GM21423 (cell line): ENCODE results near the gene DLST.
"Not testable (repeated sequence)": the region's sequence is repeated elsewhere in the genome, so short reads cannot be mapped to it uniquely, and the experiment has no call there.

ENCODE experiments used
- ATAC-seq: cut with Tn5 transposase; IDR thresholded peaks from one replicate; pipeline ENCODE4 v1.9.1; 2021; ENCODE audit warnings: mild to moderate bottlenecking, moderate library complexity; ENCODE audit not compliant: unreplicated experiment

Gene DLST

DNA sequence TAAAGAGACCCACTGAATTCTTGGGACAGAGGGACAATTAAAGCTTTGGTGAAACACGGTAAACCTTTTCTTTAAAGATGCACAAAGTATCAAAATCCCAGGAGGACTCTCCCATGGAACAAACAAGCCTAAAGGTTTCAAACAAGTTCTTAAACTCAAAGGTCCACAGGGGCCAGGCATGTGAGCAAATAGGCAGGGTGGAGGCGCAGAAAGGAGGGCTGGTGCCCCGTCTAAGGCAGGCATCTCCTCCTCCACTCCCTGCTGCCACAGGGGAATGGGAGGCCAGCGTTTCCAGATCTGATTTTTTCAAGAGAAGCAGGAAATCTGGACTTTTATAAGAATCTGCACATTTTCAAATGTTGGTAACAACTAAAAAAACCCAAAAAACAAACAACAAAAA lies 33.7 kb downstream of the DLST start:
- no peak for ATAC-seq

DNA sequence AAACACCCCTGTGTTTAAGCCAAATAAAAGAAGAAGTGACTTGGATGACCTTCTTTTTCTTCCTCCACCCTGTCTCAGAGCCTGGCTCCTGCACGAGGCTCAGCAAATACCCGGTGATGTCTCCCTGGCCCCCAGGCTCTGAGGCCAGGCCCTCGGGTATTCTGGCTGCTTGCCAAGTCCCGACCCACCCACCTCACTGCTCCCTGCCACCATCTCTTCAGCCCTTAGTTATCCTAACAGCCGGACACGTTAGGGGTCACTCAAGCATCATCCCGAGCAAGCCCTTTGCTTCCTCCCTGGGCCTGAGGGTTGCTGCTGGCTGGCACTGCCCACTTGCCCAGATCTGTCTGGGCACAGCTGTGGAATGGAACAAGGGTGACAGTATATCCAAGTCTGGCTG lies 34.1 kb downstream of the DLST start:
- ATAC-seq: no peak

DNA sequence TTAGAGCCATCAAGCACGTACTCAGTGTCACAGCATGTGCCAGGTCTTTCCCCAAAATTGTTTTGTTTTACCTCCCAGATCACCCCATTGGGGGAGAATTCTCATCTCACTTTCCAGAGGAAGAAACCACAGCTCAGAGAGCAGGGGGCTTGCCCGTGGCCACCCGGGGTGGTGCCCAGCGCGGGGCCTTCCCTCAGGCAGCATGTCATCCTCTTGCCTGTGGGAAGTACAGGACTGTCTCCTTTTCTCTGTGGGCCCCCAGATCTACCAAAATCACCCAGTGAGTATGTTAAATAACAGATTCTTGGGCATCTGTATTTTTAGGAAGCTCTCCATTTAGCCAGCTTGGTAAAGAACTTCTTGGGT lies 35.4 kb downstream of the DLST start:
- ATAC-seq: no peak

DNA sequence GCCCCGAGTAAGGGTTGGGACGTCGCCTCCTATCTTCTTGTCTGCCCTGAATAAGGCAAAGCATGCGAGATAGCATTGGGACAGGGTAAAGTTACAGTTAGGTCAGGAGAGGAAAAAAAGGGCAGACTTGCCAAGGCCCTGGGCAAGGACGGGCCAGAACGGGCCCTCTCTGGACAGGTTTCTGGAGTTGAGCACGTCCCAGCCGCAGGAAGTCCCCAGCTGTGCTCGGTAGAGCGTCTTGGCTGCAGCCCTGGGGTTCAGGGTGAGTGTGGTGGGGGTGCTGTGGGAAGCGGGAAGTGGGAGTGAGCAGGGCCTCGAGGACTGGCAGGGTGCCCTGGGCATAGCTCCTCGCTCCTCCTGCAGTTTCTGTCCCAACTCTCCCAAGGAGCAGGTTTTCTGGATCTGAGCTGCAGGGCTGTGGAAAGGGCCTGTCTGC lies 35.9 kb downstream of the DLST start:
- ATAC-seq: no peak

DNA sequence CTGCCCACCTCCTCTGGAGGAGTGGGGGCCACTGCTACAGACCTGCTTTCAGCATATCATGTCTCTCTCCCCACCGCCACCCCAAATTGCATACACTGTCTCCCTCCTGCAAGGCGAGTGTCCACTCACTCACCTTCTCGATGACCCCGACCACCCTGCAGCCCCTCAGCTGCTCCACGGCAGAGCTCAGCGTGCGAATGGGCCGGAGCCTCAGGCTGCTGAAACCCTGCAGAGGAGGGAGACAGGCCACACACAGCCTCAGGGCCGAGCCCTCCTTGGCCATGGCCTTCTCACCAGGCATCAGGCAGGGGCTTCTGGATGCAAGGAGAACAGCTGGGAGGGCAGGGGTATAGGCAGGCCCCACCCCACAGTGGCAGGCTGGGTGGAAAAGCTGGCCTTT lies 36.7 kb downstream of the DLST start:
- ATAC-seq: no peak

DNA sequence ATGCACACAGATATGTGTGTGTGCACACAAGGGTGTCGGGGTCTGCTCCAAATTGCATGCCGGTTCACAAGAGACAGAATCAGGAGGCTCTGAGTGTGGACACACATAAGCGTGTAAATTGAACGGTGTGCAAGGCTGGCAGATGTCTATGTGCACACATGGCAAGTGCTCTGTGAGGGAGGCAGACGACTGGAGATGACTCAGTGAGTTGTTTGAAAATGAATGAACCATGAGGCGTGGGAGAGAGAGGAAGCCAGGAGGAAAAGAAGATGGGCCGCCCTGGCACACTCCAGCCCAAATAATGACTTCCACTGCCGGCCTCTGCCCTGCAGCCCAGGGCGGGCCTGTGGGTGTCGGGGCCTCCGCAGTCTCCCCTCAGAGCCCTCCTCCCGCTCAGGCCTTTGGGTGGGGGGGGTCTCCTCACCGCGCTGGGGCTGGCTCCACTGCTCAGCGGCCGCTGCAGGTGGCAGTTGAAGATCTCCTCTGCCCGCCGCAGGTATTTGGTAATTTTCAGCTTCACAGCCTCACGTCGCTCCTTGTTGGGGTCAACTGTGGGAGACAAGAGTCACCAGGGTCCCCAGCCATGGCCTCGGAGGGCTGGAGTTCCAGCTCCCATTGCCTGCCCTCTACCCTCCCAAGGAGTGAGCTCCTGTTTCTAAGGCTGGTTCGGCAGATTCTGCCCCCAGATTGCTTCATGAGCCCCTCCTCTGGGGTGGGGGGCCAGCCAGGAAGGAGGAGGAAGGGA lies 37.9 kb downstream of the DLST start:
- no peak for ATAC-seq

DNA sequence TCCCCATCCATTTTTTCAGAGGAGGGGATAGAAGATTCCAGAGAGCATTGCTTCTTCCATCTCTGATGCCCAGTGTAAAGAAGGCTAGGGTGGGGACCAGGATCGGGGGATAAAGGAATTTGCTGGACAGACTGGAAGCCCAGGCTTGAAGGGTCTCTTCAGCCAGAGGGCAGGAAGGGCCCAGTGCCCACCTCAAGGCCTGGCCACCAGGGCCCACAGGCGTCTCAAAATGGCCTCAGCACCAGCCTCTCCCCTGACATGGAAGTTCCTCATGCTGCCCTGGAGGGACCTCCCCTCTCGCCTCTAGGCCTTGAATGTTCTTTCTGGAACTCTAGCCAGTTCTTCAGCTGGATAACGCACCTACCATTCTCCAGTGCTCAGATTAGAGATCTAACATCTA lies 38.6 kb downstream of the DLST start:
- ATAC-seq: no peak

DNA sequence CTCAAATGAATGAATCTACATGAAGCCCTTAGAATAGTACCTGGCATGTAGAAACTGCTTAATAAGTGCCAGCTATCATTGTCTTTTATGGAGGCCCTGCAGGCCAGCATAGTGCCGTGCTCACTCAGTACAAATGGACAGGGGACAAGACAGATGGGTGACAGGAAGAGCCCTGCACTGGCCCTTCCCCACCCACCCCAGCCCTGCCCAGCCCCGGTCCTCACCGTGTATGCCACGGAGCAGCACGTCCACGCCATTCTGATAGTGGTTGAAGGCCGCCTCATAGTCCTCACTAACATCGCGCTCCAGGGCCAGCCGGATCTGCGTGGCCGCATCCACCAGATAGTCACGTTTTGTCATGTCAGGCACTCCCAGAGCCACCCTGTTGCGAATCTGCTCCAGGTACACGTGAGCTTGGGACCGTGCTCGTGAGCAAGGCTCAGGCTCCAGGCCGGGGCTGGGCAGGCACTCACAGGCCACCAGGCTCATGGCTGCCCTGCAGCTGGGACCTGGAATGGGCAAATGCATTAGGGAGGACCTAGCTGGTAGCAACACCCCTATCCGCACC lies 39.4 kb downstream of the DLST start:
- ATAC-seq: no peak

DNA sequence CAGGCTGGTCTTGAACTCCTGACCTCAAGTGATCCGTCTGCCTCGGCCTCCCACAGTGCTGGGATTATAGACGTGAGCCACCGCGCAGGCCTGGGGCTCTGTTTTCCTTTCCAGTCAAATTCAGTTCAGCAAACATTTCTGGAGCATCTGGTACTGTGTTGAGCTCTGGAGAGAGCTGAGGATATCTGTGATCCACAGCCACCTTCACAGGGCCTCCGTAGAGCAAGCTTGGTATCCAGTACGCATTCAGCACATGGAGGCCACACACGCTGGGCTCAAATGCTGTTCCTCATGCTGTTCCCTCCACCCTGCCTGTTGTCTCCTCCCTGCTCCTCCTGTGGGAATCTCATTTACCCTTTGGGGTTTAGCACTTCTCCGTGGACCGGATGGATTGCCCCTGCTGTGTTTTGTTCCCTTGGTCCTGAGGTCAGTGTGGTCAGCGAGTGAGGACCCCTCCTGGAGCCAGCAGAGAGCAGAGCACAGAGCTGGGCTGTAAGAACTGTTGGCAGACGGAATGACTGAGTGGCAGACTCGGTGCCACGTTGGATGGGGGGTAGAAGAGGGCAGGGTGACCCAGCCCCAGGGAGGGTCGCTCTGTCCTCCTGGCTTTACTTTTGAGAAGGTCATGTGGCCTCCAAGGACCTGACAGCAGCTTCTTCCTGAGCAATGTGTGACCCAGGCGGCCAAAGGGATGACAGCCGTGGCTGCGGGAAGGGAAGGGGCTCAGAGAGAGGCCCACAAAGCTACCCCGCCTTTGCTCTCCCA lies 40.5 kb downstream of the DLST start:
- no peak for ATAC-seq

DNA sequence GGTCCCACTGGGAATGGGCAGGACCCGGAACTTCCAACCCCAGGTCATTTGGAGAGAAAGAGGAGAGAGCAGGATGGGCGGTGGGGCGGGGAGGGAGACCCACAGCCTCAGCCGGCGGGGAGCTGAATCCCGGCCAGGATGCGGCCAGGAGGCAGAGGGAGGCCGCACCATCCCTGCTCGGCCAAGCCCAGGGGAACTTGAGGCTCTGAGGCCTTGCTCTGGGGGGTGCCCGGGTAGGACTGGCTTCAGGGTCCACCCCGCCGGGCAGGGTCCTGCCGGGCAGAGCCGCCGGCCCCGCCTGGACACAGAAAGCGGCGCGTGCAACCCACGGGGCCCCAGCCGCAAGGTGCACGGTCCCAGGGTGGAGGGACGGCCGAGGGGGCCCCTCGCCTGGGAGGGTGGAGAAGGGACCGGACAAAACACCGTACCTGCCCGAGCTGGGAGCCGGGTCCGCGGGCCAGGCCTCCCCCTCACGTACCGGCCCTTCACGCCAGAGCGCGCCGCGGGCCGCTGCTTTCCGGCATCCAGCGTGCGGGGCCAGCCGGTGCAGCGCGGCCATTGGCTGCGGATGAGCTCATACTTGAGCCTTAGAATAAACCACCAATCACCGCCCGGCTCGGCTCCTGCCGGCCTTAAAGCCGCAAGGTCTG lies 41.2 kb downstream of the DLST start, which contains the start of gene RPS6KL1:
TSS of gene RPS6KL1 (minus strand) at position 509 of the 650 bp plus-strand sequence. CDS start 1,719 bp downstream, outside the sequence.
- ATAC-seq: peak; percentile 88

DNA sequence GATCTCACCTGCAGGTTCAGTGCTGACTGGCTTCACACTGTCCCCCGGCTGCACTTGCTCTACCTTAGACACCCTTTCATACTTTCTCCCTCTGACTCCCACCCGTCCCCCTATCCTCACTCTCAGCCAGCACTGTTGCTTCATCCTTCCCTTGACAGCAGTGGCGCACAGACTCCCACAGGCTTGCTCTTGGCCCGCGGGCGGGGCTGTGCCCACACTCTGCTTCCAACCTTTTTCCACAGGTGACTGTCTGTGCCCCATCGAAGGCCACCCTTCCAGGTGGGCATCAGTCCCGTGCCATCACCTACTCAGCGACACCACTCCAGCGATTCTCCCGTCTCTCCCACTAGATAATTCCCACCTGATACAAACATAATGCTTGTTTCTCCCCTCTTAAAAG lies 42.3 kb downstream of the DLST start:
- ATAC-seq: no peak

DNA sequence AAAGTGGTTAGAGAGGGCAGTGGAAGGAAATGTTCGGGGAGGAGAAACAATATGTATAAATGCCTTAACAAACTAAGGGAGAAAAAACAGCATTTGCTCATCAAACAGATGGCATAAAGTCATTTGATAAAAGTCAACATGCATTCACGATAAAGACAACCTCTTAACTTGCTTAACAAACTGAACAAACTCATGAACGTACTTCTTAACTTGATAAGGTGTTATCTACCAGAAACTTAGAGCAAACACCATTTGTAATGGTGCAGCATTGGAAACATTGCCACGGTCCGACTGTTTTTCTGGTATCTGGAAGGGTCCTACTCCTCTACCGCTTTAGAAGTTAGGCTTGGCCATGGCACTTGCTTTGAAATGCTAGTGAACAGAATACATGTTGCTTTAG lies 45.5 kb downstream of the DLST start:
- ATAC-seq: no peak

DNA sequence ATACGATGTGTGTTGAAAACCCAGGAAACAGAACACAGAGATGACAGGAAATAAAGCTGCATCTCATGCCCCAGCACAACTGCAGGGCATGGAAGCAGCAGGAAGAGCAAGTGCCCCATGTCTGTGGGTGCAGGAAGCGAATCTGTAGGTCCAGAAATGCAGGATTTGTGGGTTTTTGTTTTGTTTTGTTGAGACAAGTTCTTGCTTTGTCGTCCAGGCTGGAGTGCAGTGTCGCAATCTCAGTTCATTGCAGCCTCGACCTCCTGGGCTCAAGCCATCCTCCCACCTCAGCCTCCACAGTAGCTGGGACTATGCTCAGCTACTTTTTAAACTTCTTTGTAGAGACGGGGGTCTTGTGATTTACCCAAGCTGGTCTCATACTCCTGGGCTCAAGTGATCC lies 47.5 kb downstream of the DLST start:
- ATAC-seq: no peak

DNA sequence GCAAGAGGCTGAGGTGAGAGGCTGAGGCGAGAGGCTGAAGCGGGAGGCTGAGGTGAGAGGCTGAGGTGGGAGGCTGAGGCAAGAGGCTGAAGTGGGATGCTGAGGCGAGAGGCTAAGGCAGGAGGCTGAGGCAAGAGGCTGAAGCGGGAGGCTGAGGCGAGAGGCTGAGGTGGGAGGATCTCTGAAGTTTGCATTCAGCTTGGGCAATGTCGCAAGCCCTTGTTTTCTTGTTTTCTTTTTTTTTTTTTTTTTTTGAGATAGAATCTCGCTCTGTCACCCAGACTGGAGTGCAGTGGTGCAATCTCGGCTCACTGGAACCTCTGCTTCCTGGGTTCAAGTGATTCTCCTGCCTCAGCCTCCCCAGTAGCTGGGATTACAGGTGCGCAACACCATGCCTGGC lies 50.0 kb downstream of the DLST start:
- ATAC-seq: not testable (repeated sequence)

DNA sequence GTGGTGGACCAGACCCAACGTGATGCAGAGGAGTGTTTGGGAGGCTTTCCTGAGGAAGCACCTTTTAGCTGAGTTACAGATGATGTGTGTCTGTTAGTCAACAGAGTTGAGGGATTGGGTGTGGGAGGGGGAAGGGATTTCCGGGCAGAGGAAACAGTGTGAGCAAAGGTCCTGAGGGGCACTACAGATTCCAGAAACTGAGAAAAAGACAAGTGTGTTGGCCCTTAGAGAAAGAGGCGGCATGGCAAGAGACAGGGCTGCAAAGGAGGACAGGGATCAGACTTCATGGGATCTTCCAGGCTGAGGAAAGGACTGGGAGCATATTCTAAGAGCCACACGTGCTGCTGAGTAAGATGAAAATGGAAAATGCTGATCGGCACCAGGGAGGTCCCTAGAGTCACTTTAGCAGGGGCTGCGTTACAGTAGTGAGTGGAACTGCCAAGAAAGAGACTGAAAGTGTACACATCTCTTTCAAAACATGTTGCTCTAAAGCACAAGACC lies 50.7 kb downstream of the DLST start:
- no peak for ATAC-seq

DNA sequence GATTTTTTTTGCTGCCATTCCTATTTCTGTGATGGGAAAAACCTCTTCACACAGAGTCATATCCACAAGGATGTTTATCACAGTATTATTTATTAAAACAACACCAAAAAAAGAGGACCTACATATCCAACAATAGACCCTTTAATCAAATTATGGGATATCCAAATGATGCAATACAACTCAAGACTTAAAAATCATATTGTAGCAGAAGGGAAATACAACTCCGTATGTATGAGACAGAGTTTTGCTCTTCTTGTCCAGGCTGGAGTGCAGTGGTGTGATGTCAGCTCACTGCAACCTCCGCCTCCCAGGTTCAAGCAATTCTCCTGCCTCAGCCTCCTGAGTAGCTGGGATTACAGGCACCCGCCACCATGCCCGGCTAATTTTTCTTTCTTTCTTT lies 51.2 kb downstream of the DLST start:
- not testable (repeated sequence) for ATAC-seq

DNA sequence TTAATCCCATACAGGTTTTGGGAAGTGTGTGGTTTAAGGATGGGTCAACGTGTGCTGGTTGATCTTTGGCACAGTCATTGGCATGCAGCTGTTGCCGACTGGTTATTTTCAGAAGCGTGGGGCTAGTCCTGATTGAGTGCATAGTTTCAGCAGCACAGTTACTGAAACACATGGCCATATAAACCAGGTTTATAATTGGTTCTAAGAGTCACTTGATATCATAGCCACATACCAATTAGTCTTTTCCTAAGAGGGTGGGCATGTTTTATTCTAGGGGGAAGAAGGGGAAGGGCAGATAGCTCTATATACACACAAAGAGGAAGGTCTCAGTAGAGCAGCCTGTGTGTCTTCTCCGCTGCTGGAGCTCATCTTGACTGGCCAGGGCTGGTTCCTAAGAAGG lies 52.3 kb downstream of the DLST start:
- ATAC-seq: no peak

DNA sequence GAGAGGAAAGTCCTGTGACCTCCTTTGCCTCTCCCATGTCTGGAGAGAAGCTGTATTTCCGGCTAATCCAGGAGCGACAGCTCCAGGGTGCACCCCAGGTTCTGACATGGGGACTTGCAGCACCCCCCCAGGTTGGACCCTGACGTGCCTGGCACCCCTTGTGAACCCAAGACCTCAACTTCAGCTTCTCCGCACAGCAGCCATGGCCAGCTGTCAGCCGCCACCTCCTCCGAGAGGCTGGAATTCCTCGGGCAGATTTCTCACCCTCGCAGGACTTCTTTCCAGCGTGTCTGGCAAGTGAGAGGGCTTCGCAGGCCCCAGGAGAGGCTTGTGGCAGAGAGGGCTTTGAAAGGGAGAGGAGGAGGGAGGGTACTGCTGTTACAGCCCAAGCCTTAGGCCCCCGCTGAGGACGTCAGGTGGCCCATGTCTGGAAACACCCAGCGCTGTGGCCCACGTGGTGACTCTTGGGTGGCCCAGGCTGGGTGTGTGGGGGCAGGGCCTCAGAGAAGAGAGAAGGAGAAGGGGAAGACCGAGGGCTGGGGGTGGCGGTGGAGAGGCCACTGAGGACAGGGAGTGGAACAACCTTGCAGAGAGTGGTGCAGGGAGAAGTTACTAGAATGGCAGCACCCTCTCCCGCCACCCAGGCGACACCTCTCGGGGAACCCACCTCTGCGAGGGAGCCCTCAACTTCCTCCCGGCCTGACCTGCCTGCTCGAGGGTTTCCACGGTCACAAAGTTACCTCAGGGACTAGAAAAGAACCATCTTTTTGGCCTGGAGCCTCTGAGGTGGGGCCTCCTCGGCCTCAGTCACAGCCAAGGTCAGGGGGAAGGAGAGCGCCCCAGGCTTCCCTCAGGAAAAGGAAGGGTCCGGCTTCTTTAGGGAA lies 53.0 kb downstream of the DLST start:
- no peak for ATAC-seq

DNA sequence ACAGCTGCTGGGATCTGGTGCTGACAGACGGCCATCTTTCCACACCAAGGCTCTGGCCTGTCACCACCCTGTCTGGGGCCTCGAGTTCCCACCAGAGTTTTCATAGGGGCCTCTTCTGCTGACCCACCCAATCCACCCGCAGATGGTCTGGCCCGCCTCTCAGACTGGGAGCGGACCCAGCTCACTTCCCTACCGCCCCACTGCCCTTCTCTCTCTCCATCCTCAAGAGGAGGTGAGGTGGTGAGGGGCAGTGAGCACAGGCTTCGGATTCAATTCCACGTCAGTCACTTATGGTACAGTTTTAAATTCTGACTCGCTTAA lies 53.6 kb downstream of the DLST start:
- no peak for ATAC-seq

DNA sequence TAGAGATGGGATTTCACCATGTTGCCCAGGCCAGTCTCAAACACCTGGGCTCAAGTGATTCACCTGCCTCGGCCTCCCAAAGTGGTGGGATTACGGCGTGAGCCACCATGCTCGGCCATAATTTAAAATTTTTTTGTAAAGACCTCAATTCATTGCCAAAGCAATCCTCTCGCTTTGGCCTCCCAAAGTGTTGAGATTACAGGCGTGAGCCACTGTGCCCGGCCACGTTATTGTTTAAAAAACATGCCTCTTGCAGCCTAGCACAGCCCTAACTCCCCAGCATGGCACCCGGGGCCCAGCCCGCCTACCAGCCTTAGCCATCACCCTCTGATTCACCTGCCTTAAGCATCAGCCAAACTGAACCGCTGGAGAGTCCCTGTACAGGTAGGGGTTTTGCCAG lies 54.4 kb downstream of the DLST start:
- no peak for ATAC-seq

DNA sequence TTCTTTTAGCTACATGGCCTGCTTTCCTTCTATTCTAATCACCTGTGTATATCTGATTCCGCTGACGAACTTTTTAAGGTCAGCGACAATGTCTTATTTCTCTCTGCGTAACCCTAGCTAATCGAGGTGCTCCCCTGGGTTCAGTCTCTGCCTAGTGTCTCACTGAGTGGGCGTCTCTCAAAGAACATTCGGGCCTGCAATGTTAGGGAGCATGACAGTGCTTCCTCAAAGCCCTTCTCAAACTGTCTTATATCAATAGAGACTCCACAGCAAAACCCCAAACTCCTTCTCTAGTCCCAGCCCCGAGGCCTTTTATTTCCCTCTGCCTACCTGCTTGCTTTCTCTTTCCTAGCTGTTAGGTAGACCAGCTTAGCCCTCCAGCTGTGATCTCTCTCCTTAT lies 55.0 kb downstream of the DLST start:
- ATAC-seq: no peak
